Measurements from ENCODE around the gene INPP5D. TPM values are rescaled to one million over a fixed set of nuclear protein-coding genes. Genes with fewer than 3 reads are reported as not detected.

INPP5D gene
- total and polyA plus RNA-seq, 2 of the 13 experiments (the other 11 are each of a cell fraction or from before 2014, with no cell fraction given), result 16.7 to 18.0 TPM

DNA sequence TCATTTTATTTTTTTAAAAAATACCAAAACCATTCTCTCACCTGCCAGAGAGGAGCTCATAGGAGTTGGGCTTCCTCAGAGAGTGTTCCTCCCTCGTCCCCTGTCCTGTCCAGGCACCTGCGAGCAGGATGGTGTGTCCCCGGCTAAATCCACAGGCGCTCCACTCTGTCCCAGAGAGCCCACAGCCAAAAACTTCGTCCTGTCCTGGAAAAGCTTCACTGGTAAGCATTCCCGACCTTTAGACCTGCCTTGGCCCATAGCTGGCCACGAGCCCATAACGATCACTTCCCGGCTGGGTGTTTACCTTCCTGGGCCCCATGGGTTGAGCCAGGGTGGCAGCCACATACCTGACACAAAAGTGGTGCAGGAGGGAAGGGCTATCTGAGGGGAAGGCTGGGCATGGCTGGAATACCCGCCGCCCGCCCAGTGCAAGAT is 47.1 kb upstream of the INPP5D start, which contains the start of gene NGEF (continued):
- TF ChIP-seq KLF6 (CRISPR knock-in tag; IDR thresholded peaks at IDR 0.05) (peak; percentile 83; the same call in 1 of the 2 replicates), ZFP36L1 (CRISPR knock-in tag; IDR thresholded peaks at IDR 0.05) (no peak), CBX5 (CRISPR knock-in tag; IDR thresholded peaks at IDR 0.05; ENCODE audit: borderline replicate concordance) (peak; percentile 97; the same call in 1 of the 2 replicates), TCF12 (IDR thresholded peaks at IDR 0.05) (no peak), TCF12 (CRISPR knock-in tag; IDR thresholded peaks at IDR 0.05) (peak; percentile 34; the same call in 1 of the 2 replicates), KDM6A (CRISPR knock-in tag; IDR thresholded peaks at IDR 0.05; ENCODE audit: low read depth) (peak; percentile 99), ZBTB21 (CRISPR knock-in tag; IDR thresholded peaks at IDR 0.05) (no peak; the same call in 1 of the 2 replicates), NR2F2 (IDR thresholded peaks at IDR 0.05; ENCODE audit: borderline replicate concordance, low read depth) (peak; percentile 77; the same call in 1 of the 2 replicates), MYC (CRISPR knock-in tag; IDR thresholded peaks at IDR 0.05; ENCODE audit: borderline replicate concordance) (peak; percentile 72; the same call in 1 of the 2 replicates), ZNF30 (CRISPR knock-in tag; IDR thresholded peaks at IDR 0.05) (no peak), KDM5B (CRISPR knock-in tag; IDR thresholded peaks at IDR 0.05; ENCODE audit: borderline replicate concordance) (peak; percentile 56; the same call in 1 of the 2 replicates), ZNF343 (CRISPR knock-in tag; IDR thresholded peaks at IDR 0.05) (peak; percentile 56; the same call in 1 of the 2 replicates), ZNF629 (CRISPR knock-in tag; conservative IDR thresholded peaks at IDR 0.05) (peak; percentile 65; the same call in 1 of the 2 replicates), SP5 (CRISPR knock-in tag; IDR thresholded peaks at IDR 0.05; ENCODE audit: borderline replicate concordance, low read depth) (peak; percentile 51; the same call in 1 of the 2 replicates), ERF (CRISPR knock-in tag; IDR thresholded peaks at IDR 0.05) (peak; percentile 86), RFXAP (CRISPR knock-in tag; IDR thresholded peaks at IDR 0.05; ENCODE audit: borderline replicate concordance) (peak; percentile 56; the same call in 1 of the 2 replicates), ZEB1 (IDR thresholded peaks at IDR 0.05; ENCODE audit: insufficient replicate concordance, low read depth) (peak; percentile 75), FOXA3 (CRISPR knock-in tag; IDR thresholded peaks at IDR 0.05) (peak; percentile 99), SALL1 (CRISPR knock-in tag; IDR thresholded peaks at IDR 0.05) (peak; percentile 98), GATA4 (IDR thresholded peaks at IDR 0.05; ENCODE audit: borderline replicate concordance, low read depth) (no peak), GABPA (IDR thresholded peaks at IDR 0.05; ENCODE audit: low read depth, low read length) (peak; percentile 66), GABPA (CRISPR knock-in tag; IDR thresholded peaks at IDR 0.05; ENCODE audit: low read depth) (peak; percentile 84), HOXD1 (CRISPR knock-in tag; IDR thresholded peaks at IDR 0.05) (0 out of 2 replicates have a peak, but pooled peaks have one; percentile 48), NCOA1 (CRISPR knock-in tag; IDR thresholded peaks at IDR 0.05) (0 out of 2 replicates have a peak, but pooled peaks have one; percentile 27), KDM5A (IDR thresholded peaks at IDR 0.05; ENCODE audit: borderline replicate concordance, low read length) (0 out of 2 replicates have a peak, but pooled peaks have one; percentile 20), POGZ (CRISPR knock-in tag; IDR thresholded peaks at IDR 0.05) (peak; percentile 89)
- TF ChIP-seq, protein P1, sequence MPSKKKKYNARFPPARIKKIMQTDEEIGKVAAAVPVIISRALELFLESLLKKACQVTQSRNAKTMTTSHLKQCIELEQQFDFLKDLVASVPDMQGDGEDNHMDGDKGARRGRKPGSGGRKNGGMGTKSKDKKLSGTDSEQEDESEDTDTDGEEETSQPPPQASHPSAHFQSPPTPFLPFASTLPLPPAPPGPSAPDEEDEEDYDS (CRISPR knock-in tag; IDR thresholded peaks at IDR 0.05), result peak; percentile 83
- TF ChIP-seq, protein P2, sequence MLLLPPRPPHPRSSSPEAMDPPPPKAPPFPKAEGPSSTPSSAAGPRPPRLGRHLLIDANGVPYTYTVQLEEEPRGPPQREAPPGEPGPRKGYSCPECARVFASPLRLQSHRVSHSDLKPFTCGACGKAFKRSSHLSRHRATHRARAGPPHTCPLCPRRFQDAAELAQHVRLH (CRISPR knock-in tag; IDR thresholded peaks at IDR 0.05; ENCODE audit: borderline replicate concordance, low read depth), result peak; percentile 84; the same call in 1 of the 2 replicates
- TF ChIP-seq, protein P3, sequence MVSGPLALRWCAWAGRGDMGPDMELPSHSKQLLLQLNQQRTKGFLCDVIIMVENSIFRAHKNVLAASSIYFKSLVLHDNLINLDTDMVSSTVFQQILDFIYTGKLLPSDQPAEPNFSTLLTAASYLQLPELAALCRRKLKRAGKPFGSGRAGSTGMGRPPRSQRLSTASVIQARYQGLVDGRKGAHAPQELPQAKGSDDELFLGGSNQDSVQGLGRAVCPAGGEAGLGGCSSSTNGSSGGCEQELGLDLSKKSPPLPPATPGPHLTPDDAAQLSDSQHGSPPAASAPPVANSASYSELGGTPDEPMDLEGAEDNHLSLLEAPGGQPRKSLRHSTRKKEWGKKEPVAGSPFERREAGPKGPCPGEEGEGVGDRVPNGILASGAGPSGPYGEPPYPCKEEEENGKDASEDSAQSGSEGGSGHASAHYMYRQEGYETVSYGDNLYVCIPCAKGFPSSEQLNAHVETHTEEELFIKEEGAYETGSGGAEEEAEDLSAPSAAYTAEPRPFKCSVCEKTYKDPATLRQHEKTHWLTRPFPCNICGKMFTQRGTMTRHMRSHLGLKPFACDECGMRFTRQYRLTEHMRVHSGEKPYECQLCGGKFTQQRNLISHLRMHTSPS (CRISPR knock-in tag; IDR thresholded peaks at IDR 0.05; ENCODE audit: low read depth), result peak; percentile 99
- TF ChIP-seq, protein P4, sequence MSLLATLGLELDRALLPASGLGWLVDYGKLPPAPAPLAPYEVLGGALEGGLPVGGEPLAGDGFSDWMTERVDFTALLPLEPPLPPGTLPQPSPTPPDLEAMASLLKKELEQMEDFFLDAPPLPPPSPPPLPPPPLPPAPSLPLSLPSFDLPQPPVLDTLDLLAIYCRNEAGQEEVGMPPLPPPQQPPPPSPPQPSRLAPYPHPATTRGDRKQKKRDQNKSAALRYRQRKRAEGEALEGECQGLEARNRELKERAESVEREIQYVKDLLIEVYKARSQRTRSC (CRISPR knock-in tag; IDR thresholded peaks at IDR 0.05; ENCODE audit: low read depth), result no peak; the same call in 1 of the 2 replicates
